HG03159 (cell line): ENCODE results near the gene MPPE1.
"Not testable (repeated sequence)": the region's sequence is repeated elsewhere in the genome, so short reads cannot be mapped to it uniquely, and the experiment has no call there.

ENCODE experiments used
- ATAC-seq: cut with Tn5 transposase; IDR thresholded peaks from one replicate; pipeline ENCODE4 v1.9.1; 2021; ENCODE audit warnings: mild to moderate bottlenecking, moderate library complexity; ENCODE audit not compliant: unreplicated experiment

Gene MPPE1

DNA sequence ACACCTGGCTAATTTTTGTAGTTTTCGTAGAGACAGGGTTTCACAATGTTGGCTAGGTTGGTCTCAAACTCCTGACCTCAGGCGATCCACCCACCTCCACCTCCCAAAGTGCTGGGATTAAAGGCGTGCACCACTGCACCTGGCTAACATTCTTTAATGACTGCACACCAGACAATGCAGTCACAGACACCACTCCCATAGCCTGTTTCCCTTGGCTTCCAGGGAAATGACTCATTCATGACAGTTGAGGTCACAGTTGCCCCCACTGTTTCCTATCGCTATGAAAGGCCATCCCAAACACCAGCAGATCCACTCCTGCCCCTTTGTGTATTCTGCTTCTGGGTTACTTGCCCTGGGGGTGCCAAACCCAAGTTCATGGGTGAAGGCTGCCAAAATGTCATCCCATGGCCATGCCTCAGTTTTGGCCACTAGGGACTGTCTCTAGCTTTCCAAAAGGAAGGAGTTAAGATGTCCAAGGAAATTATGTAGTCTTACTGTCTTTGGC lies 48.2 kb downstream of the MPPE1 start:
- ATAC-seq = no peak

DNA sequence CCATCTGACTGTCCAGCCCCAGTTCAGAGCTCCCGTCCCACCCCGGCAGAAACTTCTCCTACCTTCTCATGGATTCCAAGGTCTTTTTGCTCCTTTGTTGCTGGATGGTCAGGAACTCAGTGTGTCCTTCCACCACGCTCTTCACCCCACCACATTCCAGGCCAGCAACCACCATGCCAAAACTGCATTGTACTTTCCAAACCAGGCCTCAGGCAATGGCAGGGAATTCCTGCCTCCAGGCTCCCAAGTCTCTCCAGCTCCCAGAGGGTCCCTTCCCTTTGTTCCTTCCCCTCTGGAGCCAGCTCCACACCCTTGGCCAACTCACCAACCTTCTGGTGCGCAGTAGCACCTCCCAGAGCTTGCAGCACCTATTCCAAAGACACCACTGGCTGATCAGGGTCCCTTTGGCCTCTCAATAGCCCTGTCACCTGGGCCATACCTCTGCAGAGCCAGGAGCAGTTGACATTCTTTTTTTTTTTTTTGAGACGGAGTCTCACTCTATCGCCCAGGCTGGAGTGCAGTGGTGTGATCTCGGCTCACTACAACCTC lies 48.8 kb downstream of the MPPE1 start:
- no peak for ATAC-seq

DNA sequence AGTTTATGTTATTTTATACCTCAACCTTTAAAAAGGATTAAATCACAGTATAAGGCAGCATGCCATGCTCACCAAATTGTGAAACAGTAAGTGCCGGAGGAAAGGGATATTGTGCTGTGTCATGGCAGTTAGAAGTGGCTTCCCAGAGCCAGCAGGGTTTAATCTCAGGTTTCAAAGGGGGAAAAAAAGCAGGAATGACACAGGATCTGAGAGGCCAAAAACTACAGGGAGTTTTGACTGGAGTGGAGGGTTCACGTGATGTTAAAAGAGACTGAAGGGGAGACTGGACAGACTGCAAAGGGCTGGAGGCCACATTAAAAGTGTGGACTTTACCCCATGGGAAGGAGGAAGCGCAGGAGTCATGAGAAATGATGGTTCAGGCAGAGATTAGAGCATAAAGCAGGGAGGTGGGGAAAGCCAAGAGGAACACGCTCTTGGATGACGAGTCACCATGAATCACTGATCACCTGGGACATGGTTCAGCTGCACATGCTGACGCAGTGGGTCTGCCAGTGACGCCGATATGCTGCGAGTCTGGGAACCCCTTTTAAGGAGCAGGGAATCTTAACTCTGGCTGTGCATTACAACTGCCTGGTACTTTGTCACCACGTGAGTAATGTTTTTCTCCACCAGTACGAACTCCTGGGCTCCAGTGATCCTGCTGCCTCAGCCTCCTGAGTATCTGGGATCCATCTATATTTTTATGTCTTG lies 50.8 kb downstream of the MPPE1 start:
- ATAC-seq = no peak

DNA sequence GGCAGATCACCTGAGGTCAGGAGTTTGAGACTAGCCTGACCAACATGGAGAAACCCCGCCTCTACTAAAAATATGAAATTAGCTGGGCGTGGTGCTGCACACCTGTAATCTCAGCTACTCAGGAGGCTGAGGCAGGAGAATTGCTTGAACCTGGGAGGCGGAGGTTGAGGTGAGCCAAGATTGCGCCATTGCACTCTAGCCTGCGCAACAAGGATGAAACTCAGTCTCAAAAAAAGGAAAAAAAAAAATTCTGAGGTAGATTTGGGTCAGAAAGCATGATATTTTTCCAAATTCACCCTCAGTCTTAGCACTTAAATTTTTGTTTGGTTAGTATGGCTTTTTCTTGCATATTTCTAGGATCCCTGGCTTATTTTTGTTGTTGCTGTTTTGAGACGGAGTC lies 53.6 kb downstream of the MPPE1 start:
- ATAC-seq = not testable (repeated sequence)

DNA sequence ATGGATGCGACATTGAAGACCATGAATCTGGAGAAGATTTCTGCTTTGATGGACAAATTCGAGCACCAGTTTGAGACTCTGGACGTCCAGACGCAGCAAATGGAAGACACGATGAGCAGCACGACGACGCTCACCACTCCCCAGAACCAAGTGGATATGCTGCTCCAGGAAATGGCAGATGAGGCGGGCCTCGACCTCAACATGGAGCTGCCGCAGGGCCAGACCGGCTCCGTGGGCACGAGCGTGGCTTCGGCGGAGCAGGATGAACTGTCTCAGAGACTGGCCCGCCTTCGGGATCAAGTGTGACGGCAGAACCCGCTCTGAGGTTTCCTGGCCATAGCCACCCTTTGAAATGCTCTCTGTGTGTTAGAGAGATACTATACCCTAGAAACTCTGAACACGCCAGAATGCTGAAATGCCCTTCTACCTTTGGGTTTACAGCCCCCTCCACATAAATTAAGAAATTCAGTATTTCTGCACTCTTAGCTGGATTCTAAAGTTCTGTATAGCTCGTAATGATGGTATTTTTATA lies 56.2 kb downstream of the MPPE1 start:
- ATAC-seq = peak; percentile 14

DNA sequence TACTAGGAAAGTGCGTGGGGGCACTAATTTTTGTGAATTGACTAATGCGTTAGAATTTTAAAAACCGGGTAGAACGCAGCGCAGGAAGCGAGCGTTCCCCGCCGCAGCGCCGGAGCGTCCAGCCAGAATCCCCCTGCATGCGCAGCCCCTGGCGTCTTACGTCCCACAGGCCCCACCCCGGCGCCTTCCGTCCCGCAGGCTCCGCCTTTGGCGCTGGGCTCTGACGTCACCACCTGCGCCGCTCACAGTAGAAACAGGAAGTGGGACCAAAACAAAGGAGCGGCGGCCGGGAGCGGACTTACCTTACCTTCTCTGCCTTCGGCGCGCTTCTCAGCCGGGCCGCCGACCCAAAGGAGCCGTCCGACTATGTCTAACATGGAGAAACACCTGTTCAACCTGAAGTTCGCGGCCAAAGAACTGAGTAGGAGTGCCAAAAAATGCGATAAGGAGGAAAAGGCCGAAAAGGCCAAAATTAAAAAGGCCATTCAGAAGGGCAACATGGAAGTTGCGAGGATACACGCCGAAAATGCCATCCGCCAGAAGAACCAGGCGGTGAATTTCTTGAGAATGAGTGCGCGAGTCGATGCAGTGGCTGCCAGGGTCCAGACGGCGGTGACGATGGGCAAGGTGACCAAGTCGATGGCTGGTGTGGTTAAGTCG lies 56.8 kb downstream of the MPPE1 start, which contains the start of gene CHMP1B:
CHMP1B (plus strand) TSS at position 268 of the 660 bp plus-strand sequence; CDS start at position 367, 99 bp downstream.
- peak; percentile 94 for ATAC-seq

DNA sequence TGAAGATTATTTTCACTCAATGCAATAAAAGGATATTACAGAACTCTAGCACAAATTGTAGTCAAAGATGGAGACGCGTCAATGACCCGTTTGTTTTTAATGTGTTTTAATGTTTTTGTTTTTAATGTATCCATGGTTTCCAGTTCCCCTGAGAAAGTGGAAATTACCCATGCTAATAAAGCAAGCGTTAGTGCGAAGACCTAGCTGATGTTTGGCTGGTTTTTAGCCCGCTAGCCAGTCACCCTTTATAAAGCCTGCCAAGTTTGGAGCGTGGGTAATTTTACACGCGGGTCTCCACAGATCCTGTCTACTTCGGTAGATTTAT lies 57.3 kb downstream of the MPPE1 start:
- ATAC-seq = peak; percentile 40

DNA sequence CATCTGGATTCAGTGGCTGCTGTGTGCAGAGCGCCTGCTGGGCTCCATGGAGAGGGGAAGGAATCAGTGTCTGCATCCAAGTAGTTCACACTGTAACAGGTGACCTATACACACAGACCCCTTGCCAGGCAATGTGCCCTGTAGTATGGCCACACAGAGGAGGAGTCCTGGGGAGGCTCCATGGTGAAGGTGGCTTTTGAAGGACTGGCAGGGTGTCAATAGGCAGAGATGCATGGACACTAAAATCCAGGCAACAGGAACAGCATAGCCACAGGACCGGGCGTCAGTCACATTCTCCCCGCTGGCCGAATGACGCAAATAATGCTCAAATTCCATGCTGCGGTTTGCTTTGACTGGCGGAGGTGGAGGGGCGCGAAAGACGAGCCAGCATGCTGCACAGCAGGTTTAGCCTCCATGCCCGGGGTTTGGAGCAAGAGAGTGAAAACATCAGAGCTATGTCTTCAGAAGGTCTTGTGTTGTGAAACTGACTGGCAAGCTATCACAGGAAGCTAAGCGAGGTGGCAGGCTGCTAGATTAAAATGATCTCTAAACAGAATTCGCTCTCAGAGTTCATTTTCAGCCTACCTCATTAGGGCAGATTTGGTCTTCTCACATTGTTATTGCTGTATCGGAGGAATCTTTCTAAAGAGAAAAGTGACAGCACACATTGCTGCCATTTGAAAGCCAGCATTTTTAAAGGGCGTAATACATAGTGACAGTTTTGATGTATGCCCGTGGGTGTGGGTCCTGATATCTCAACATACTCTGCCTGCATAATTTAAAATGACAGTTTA lies 58.1 kb downstream of the MPPE1 start:
- no peak for ATAC-seq

DNA sequence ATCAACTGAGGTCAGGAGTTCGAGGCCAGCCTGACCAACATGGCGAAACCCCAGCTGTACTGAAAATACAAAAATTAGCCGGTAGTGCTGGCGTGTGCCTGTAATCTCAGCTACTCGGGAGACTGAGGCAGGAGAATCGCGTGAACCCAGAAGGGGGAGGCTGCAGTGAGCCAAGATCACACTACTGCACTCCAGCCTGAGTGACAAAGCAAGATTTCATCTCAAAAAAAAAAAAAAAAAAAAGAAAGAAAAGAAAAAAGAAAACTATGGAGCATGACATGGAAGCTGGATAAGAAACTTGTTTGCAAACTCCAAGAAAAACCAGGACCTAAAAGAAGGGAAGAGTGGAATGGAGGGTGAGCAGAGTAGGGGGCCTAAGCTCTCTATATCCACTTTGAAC lies 58.8 kb downstream of the MPPE1 start:
- ATAC-seq = no peak

DNA sequence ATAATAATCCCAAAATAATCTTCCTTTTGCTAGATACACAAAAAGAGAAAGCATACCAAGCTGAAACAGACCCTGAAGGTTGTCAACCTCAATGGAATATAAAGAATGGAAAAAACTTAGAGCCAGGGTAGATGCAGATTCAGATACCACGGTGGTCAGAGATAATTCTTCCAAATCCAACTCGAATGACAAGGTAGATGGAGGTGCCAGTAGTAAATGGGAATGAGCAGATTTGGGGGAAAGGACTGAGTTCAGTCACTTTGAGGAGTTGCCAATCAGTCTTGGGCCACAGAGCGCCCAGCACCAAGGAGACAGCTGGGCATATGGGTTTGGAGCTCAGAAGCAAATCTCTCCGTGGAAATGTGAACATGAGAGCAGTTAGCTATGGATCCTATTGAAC lies 60.3 kb downstream of the MPPE1 start:
- no peak for ATAC-seq

DNA sequence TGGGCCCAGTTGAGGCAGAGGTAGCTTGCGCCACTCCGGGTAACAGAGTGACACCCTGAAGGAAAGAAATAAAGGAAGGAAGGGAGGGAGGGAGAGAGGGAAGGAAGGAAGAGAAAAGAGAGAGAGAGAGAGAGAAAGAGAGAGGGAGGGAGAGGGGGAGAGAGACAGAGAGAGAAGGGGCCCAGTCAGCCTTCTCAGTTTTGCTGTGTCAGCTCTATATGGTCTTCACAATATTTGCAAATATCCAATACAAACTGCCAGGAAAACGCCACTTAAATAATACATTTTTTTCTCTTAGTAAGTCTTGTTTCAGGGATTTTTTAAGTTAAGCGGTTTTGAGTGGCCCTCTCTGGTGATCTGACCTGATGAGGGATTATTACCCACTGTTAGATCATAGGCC lies 62.5 kb downstream of the MPPE1 start:
- no peak for ATAC-seq

DNA sequence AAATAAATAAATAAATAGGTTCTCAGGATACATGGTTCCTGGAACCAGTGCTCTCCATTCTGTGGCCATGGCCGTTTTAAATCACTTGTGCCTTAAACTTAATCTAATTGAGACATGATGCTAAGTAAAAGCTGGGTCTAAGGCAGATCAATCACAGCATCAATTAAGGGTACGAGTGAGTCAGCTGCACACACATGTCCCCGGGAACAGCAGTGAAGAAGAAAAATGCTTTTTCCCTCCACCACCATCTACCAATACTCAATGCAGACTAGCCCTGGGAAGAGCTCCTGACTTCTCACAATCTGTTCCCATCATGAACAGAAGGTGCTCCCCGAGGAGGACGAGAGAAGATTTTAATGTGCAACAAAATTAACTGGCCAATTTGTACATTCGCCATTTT lies 63.7 kb downstream of the MPPE1 start:
- ATAC-seq = no peak

DNA sequence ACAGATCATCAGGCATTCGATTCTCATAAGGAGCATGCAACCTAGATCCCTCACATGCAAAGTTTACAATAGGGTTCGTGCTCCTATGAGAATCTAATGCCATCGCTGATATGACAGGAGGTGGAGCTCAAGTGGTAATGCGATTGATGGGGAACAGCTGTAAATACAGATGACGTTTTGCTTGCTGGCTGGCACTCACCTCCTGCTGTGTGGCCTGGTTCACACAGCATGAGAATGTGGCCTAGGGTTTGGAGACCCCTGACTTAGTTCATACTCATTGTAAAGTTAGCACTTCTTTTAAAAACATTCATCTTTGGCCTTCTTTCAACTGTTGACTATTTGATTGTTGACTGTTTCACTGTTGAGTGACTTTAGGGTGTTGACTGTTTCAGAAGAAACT lies 65.6 kb downstream of the MPPE1 start:
- no peak for ATAC-seq

DNA sequence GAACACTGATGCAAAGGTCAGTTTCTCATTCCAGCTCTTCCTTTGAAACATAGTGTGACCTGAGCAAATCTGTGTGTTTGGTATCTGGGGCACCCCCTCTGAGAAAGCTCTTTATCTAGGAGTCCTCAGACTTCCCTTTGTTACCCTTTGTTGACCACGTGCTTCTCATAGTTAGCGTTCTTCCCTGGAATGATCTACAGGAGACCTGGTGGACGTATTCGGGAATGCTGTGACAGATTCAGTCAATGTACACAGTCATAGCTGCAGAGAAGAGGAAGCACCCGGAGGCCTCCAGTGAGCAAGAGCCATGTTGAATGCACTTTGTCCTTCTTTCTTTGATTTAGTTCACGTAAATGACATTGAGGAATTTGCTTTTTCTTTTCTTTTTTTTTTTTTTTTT lies 67.6 kb downstream of the MPPE1 start:
- ATAC-seq = no peak

DNA sequence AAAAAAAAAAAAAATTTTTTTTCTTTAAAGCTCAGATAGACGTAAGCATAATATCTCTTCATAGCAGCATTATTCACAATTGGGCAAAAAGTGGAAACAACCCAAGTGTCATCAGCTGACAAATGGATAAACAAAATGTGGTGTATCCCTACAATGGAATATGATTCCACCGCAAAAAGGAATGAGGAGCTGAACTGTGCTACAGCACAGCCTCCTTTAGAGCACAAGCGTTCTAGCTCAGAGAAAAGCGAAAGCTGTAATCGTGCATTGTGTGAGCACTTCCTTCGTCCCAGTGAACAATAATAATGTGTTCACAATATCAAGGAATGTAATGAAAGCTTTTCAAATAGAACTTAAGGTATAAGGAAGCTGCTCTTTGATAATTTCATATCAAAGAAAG lies 68.6 kb downstream of the MPPE1 start:
- no peak for ATAC-seq

DNA sequence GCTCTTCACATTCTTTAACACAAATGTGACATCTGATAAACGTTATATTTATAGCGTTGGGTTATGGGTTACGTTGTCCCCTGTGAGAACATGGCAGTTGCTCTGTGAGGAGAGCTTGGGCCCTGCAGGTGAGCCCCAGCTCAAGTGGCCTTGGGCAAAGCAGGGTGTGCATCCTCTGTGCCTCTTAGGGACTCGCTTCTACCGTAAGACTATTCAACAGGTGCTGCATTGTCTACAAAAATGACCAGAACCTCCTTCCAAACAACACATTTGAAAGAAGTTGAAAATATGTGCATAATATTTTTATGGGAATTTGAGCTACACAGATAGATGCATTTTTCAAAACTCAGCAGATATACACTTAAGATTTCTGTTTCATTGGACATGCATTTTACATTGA lies 73.3 kb downstream of the MPPE1 start:
- no peak for ATAC-seq
